ENCODE results near the gene PLPPR5.

Gene PLPPR5

DNA sequence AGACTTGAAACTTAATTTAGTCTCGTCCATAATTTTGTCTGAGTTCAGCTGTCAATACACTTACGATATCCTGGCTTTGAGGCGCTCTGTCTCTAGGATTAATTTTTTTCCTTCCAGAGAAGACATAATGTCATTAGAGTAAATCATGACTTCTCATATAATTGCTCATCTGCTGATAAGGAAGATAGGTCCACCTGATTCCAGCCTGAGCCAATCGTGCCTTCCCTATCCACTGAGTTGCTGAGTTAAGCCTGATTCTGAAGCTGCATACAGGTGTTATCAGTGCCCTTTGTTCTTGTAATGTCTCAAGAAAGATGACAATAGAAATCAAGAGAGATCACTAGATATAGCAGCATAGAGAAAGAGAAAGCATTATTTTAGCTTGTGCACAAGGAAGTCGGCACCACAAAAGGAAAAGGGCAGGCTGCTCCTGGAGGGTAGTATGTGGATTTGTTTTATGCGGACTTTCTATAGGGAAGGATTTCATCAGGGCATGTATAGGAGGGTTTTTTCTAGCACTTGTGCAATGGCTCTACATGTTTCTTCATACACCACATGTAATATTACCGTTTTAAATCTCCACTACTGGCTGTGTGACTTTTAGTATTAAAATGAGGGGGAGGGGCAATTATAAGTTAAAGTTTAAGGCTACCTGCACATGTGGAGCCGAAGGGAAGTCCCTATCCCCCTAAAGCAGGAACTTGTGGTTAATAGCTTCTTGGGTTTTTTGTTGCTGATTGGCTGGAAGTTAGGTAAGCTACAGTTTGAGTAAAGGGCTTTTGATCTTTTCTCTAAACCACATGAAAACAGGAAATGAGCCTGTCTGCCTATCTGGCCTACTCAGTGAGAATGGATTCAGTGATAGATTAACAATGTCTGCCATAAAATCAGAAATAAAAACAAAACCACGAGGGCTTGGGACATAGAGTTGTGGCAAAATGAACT, 133.4 kb downstream of the PLPPR5 start:
- Histone ChIP-seq H3K27ac (ENCODE audit: low read length) (no peak overlapping the region), H3K9me3 (ENCODE audit: control insufficient read depth, insufficient read depth, low read length) (no peaks in the 10 kb centered on the region), H3K36me3 (ENCODE audit: control insufficient read depth, insufficient read depth, low read length) (no peaks in the 10 kb centered on the region), H3K4me3 (ENCODE audit: low read length) (no peak overlapping the region), H3K27me3 (ENCODE audit: control insufficient read depth, insufficient read depth, low read length) (no peaks in the 10 kb centered on the region), H3K4me1 (ENCODE audit: control insufficient read depth, insufficient read depth, low read length) (no peaks in the 10 kb centered on the region)
- DNase-seq (ENCODE audit: low read depth, low spot score), result no peak
- no CpG with 5 or more reads among the region's 9 CpGs for WGBS (ENCODE audit: insufficient coverage, insufficient read length)

DNA sequence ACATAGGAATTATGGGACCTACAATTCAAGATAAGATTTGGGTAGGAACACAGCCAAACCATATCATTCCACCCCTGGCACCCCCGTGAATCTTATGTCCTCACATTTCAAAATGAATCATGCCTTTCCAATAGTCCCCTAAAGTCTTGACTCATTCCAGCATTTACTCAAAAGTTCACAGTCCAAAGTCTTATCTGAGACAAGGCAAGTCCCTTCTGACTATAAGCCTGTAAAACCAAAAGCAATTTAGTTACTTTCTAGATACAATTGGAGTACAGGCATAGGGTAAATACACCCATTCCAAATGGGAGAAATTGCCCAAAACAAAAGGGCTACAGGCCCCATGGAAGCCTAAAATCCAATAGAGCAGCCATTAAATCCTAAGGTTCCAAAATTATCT, 138.9 kb downstream of the PLPPR5 start:
- H3K27me3 ChIP-seq (ENCODE audit: control insufficient read depth, insufficient read depth, low read length), result no peaks in the 10 kb centered on the region
- no peaks in the 10 kb centered on the region; the same call in 1 of the 2 replicates for H3K9me3 ChIP-seq (ENCODE audit: control insufficient read depth, insufficient read depth, low read length)
- WGBS (ENCODE audit: insufficient coverage, insufficient read length), result no CpG with 5 or more reads among the region's 1 CpG
- H3K4me3 ChIP-seq (ENCODE audit: low read length), result no peak overlapping the region
- H3K27ac ChIP-seq (ENCODE audit: low read length), result no peak overlapping the region
- H3K4me1 ChIP-seq (ENCODE audit: control insufficient read depth, insufficient read depth, low read length), result no peaks in the 10 kb centered on the region
- DNase-seq (ENCODE audit: low read depth, low spot score), result no peak
- H3K36me3 ChIP-seq (ENCODE audit: control insufficient read depth, insufficient read depth, low read length), result no peaks in the 10 kb centered on the region

DNA sequence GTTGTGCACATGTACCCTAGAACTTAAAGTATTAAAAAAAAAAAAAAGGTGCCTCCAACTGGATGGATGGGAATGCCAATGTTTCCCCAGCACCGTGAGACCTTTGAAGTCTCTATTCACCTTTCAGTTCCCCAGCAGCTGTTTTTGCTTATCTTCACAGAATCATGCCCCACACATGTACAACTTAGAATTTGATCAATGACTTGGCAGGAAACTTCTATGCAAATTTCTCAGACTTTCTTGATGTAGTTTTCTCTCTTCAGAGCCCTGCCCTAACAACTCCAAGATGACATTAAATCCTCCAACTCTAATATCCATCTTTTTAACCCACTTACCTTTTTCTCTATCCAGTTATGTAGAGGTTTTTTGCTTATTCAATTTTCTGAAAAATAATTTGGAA, 144.3 kb downstream of the PLPPR5 start:
- no peak for DNase-seq (ENCODE audit: low read depth, low spot score)
- Histone ChIP-seq H3K4me1 (ENCODE audit: control insufficient read depth, insufficient read depth, low read length) (no peaks in the 10 kb centered on the region), H3K27ac (ENCODE audit: low read length) (no peak overlapping the region), H3K36me3 (ENCODE audit: control insufficient read depth, insufficient read depth, low read length) (no peaks in the 10 kb centered on the region), H3K9me3 (ENCODE audit: control insufficient read depth, insufficient read depth, low read length) (no peaks in the 10 kb centered on the region), H3K4me3 (ENCODE audit: low read length) (no peak overlapping the region), H3K27me3 (ENCODE audit: control insufficient read depth, insufficient read depth, low read length) (no peaks in the 10 kb centered on the region)
- WGBS (ENCODE audit: insufficient coverage, insufficient read length), result no CpG with 5 or more reads among the region's 1 CpG

DNA sequence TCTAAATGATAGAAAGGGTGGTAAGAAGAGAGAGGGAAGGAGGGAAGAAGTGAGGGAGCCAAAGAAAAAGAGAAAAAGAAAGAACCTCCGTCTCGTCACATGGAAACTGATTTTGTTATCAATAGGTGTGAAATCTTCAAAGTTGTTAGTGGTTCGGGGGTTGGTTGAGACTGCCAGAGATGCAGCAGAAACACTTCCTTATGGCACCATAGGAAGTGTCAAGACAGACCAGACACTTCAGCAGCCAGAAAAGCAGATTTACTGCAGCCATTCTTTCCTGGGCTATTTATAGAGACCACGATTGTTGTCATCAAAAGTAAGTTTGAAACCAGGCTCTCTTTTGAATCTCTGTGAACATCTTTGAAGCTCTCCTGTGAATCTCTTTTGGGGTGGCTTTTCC, 150.5 kb downstream of the PLPPR5 start:
- H3K4me3 ChIP-seq (ENCODE audit: low read length), result no peak overlapping the region
- H3K27ac ChIP-seq (ENCODE audit: low read length), result no peak overlapping the region
- WGBS (ENCODE audit: insufficient coverage, insufficient read length), result no CpG with 5 or more reads among the region's 4 CpGs
- H3K4me1 ChIP-seq (ENCODE audit: control insufficient read depth, insufficient read depth, low read length), result no peaks in the 10 kb centered on the region
- no peaks in the 10 kb centered on the region for H3K36me3 ChIP-seq (ENCODE audit: control insufficient read depth, insufficient read depth, low read length)
- no peaks in the 10 kb centered on the region for H3K27me3 ChIP-seq (ENCODE audit: control insufficient read depth, insufficient read depth, low read length)
- no peak for DNase-seq (ENCODE audit: low read depth, low spot score)
- H3K9me3 ChIP-seq (ENCODE audit: control insufficient read depth, insufficient read depth, low read length), result no peaks in the 10 kb centered on the region

DNA sequence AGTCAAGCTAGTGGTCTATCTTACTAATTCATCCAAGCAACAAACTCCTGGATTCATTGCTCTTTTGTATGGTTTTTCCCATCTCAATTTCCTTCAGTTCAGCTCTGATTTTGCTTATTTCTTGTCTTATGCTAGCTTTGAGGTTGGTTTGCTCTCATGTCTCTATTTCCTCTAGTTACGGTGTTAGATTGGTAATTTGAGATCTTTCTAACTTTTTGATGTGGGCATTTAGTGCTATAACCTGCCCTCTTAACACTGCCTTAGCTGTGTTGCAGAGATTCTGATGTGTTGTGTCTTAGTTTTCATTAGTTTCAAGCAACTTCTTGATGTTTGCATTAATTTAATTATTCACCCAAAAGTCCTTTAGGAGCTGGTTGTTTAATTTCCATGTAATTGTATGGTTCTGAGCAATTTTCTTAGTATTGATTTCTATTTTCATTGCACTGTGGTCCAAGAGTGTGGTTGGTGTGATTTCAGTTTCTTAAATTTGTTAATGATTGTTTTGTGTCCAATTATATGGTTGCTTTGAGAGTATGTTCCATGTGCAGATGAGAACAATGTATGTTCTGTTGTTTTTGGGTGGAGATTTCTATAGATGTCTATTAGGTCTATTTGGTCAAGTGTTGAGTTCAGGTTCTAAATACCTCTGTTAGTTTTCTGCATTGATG, 154.6 kb downstream of the PLPPR5 start:
- no peaks in the 10 kb centered on the region for H3K9me3 ChIP-seq (ENCODE audit: control insufficient read depth, insufficient read depth, low read length)
- no peaks in the 10 kb centered on the region for H3K36me3 ChIP-seq (ENCODE audit: control insufficient read depth, insufficient read depth, low read length)
- DNase-seq (ENCODE audit: low read depth, low spot score), result no peak
- WGBS (ENCODE audit: insufficient coverage, insufficient read length), result no CpG with 5 or more reads among the region's 1 CpG
- H3K27ac ChIP-seq (ENCODE audit: low read length), result no peak overlapping the region
- no peaks in the 10 kb centered on the region for H3K4me1 ChIP-seq (ENCODE audit: control insufficient read depth, insufficient read depth, low read length)
- H3K27me3 ChIP-seq (ENCODE audit: control insufficient read depth, insufficient read depth, low read length), result no peaks in the 10 kb centered on the region
- no peak overlapping the region for H3K4me3 ChIP-seq (ENCODE audit: low read length)

DNA sequence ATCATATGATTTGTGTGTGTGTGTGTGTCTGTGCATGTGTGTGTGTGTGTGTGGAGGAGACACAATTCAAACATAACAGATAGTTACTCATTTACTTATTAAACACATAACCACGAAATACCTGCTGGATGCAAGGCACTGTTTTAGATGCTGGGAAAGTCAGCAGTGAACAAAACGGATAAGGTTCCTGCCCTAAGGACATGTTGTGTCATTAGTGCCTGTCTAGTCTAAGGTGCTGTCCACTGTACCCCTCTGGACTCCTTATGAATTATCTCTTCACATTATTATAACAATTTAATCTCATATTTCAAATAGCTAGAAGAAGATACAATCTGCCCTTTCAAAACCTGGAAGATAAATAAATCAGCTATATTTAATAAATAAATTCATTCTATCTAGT, 162.4 kb downstream of the PLPPR5 start:
- no peak overlapping the region for H3K27ac ChIP-seq (ENCODE audit: low read length)
- DNase-seq (ENCODE audit: low read depth, low spot score), result no peak
- WGBS (ENCODE audit: insufficient coverage, insufficient read length), result no CpG with 5 or more reads among the region's 2 CpGs
- no peaks in the 10 kb centered on the region for H3K9me3 ChIP-seq (ENCODE audit: control insufficient read depth, insufficient read depth, low read length)
- H3K4me1 ChIP-seq (ENCODE audit: control insufficient read depth, insufficient read depth, low read length), result no peaks in the 10 kb centered on the region
- H3K36me3 ChIP-seq (ENCODE audit: control insufficient read depth, insufficient read depth, low read length), result no peaks in the 10 kb centered on the region
- H3K27me3 ChIP-seq (ENCODE audit: control insufficient read depth, insufficient read depth, low read length), result no peaks in the 10 kb centered on the region
- H3K4me3 ChIP-seq (ENCODE audit: low read length), result no peak overlapping the region

All from iPS DF 6.9 (cell line).